ENCODE measurements around the gene ZNF697.

The ZNF697 gene

GRCh38 chr1:119662034-119662437 is 14.0 kb upstream of the ZNF697 start:
- DNase-seq (ENCODE audit: low read depth): no peak

GRCh38 chr1:119660253-119661083 is 12.4 kb upstream of the ZNF697 start:
- no peak for DNase-seq (ENCODE audit: low read depth)

- no peak for DNase-seq (ENCODE audit: low read depth)
Observed at GRCh38 chr1:119659628-119660027, 11.6 kb upstream of the ZNF697 start.

- no peak for DNase-seq (ENCODE audit: low read depth)
Observed at GRCh38 chr1:119656410-119656955, 8.4 kb upstream of the ZNF697 start.

GRCh38 chr1:119655154-119655553 is 7.1 kb upstream of the ZNF697 start:
- no peak for DNase-seq (ENCODE audit: low read depth)

- no peak for DNase-seq (ENCODE audit: low read depth)
Observed at GRCh38 chr1:119653839-119654170, 5.7 kb upstream of the ZNF697 start.

- DNase-seq (ENCODE audit: low read depth): no peak
Observed at GRCh38 chr1:119653135-119653838, 5.2 kb upstream of the ZNF697 start.

- no peak for DNase-seq (ENCODE audit: low read depth)
Observed at GRCh38 chr1:119652587-119652986, 4.5 kb upstream of the ZNF697 start.

GRCh38 chr1:119651641-119652040 is 3.6 kb upstream of the ZNF697 start:
- no peak for DNase-seq (ENCODE audit: low read depth)

- DNase-seq (ENCODE audit: low read depth): no peak
Observed at GRCh38 chr1:119651133-119651532, 3.1 kb upstream of the ZNF697 start.

GRCh38 chr1:119648620-119649004 is 546 bp upstream of the ZNF697 start:
- DNase-seq (ENCODE audit: low read depth): no peak

GRCh38 chr1:119647228-119647733 is 785 bp downstream of the ZNF697 start:
- DNase-seq (ENCODE audit: low read depth): no peak

GRCh38 chr1:119646521-119647227 is 1.4 kb downstream of the ZNF697 start:
- no peak for DNase-seq (ENCODE audit: low read depth)

GRCh38 chr1:119639109-119639508 is 9.0 kb downstream of the ZNF697 start:
- DNase-seq (ENCODE audit: low read depth): no peak

- no peak for DNase-seq (ENCODE audit: low read depth)
Observed at GRCh38 chr1:119637710-119638109, 10.4 kb downstream of the ZNF697 start.

- no peak for DNase-seq (ENCODE audit: low read depth)
Observed at GRCh38 chr1:119636491-119637089, 11.5 kb downstream of the ZNF697 start.

- DNase-seq (ENCODE audit: low read depth): no peak
Observed at GRCh38 chr1:119635811-119636390, 12.2 kb downstream of the ZNF697 start.

- DNase-seq (ENCODE audit: low read depth): no peak
Observed at GRCh38 chr1:119634016-119634415, 14.1 kb downstream of the ZNF697 start.

- no peak for DNase-seq (ENCODE audit: low read depth)
Observed at GRCh38 chr1:119633575-119633974, 14.5 kb downstream of the ZNF697 start.

GRCh38 chr1:119632841-119633240 is 15.2 kb downstream of the ZNF697 start:
- no peak for DNase-seq (ENCODE audit: low read depth)

- DNase-seq (ENCODE audit: low read depth): no peak
Observed at GRCh38 chr1:119632103-119632490, 16.0 kb downstream of the ZNF697 start.

All from activated T-cell treated with anti-CD3 and anti-CD28 coated beads for 1 hour (primary cell).